ENCODE results near the gene POC1A. TPM values are rescaled to one million over a fixed set of nuclear protein-coding genes. Genes with fewer than 3 reads are reported as not detected.
"Not testable (repeated sequence)": the region's sequence is repeated elsewhere in the genome, so short reads cannot be mapped to it uniquely, and the experiment has no call there.

The POC1A gene
- total and polyA plus RNA-seq, 10 of the 15 experiments (the other 5 are each of a cell fraction or from before 2014, with no cell fraction given): 8.5 to 49.8 (median 23.5) TPM

DNA sequence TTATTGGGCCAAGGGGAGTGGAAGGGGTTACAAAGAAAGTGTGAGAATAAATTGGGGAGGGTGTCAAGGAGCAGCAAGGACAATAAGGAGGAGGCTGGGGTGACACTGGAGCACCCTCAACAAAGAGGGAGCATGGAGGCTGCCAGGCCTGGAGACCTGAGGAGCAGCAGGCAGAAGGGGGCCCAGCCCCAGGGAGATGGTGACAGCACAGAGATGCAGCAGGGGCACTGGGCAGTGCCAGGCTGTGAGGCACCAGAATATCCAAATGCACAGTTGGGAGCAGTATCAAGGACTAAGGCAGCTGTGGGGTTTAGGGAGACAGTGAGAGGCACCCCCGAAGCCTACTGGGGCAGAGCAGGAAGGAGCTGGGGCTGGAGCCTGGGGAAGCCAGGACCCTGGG, 24.3 kb upstream of the POC1A start:
- ChIA-PET POLR2A (no interaction called here), SMC1A (ENCODE audit: uncharacterized antibody, unreplicated experiment) (no interaction called here), CTCF (interaction anchor here (0.8 to 0.9 kb wide), 2 partner anchors 18 to 53 kb away, joined by 3 to 4 read pairs; no protein-coding TSS in a partner anchor), RAD21 (ENCODE audit: unreplicated experiment) (no interaction called here)
- no peak overlapping the region for H3K9ac ChIP-seq (ENCODE audit: control insufficient read depth, insufficient read depth, low read length)
- no peak overlapping the region for H3K27ac ChIP-seq (ENCODE audit: control insufficient read depth, insufficient read depth)
- WGBS (ENCODE audit: insufficient coverage, insufficient replicate concordance, low lambda C conversion rate, missing lambda C conversion rate): 83% methylated on average over 1 of the region's 1 CpG
- BruUV-seq (replicated peaks): no TSS peak
- H3K27me3 ChIP-seq (replicated peaks in 1 of 2; ENCODE audit: control insufficient read depth in 2 of 2, insufficient read depth in 2 of 2, low read length in 1 of 2): no peaks in the 10 kb centered on the region
- H3K36me3 ChIP-seq (ENCODE audit: control insufficient read depth in 2 of 2, insufficient read depth in 2 of 2, low read length in 1 of 2): no peaks in the 10 kb centered on the region
- no peak for ATAC-seq
- no peaks in the 10 kb centered on the region for H3K79me2 ChIP-seq (ENCODE audit: control insufficient read depth, insufficient read depth, low read length)
- in situ Hi-C loops (cut with MboI): no loop called here
- no peaks in the 10 kb centered on the region for H4K20me1 ChIP-seq (ENCODE audit: control insufficient read depth, insufficient read depth)
- no peak overlapping the region for H3K4me3 ChIP-seq
- no peak overlapping the region for H2AFZ ChIP-seq (ENCODE audit: control insufficient read depth, low read depth, low read length)
- TF ChIP-seq, protein P1, sequence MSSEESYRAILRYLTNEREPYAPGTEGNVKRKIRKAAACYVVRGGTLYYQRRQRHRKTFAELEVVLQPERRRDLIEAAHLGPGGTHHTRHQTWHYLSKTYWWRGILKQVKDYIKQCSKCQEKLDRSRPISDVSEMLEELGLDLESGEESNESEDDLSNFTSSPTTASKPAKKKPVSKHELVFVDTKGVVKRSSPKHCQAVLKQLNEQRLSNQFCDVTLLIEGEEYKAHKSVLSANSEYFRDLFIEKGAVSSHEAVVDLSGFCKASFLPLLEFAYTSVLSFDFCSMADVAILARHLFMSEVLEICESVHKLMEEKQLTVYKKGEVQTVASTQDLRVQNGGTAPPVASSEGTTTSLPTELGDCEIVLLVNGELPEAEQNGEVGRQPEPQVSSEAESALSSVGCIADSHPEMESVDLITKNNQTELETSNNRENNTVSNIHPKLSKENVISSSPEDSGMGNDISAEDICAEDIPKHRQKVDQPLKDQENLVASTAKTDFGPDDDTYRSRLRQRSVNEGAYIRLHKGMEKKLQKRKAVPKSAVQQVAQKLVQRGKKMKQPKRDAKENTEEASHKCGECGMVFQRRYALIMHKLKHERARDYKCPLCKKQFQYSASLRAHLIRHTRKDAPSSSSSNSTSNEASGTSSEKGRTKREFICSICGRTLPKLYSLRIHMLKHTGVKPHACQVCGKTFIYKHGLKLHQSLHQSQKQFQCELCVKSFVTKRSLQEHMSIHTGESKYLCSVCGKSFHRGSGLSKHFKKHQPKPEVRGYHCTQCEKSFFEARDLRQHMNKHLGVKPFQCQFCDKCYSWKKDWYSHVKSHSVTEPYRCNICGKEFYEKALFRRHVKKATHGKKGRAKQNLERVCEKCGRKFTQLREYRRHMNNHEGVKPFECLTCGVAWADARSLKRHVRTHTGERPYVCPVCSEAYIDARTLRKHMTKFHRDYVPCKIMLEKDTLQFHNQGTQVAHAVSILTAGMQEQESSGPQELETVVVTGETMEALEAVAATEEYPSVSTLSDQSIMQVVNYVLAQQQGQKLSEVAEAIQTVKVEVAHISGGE (CRISPR knock-in tag; IDR thresholded peaks at IDR 0.05): no peak
- TF ChIP-seq, protein P2, sequence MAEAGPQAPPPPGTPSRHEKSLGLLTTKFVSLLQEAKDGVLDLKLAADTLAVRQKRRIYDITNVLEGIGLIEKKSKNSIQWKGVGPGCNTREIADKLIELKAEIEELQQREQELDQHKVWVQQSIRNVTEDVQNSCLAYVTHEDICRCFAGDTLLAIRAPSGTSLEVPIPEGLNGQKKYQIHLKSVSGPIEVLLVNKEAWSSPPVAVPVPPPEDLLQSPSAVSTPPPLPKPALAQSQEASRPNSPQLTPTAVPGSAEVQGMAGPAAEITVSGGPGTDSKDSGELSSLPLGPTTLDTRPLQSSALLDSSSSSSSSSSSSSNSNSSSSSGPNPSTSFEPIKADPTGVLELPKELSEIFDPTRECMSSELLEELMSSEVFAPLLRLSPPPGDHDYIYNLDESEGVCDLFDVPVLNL (IDR thresholded peaks at IDR 0.05; ENCODE audit: low read depth, low read length): no peak
- TF ChIP-seq BHLHE40 (IDR thresholded peaks at IDR 0.05; ENCODE audit: borderline replicate concordance in 1 of 2, low read depth in 2 of 2, low read length in 1 of 2) (no peak), RAD51 (IDR thresholded peaks at IDR 0.05) (no peak)
- TF ChIP-seq, protein P3, sequence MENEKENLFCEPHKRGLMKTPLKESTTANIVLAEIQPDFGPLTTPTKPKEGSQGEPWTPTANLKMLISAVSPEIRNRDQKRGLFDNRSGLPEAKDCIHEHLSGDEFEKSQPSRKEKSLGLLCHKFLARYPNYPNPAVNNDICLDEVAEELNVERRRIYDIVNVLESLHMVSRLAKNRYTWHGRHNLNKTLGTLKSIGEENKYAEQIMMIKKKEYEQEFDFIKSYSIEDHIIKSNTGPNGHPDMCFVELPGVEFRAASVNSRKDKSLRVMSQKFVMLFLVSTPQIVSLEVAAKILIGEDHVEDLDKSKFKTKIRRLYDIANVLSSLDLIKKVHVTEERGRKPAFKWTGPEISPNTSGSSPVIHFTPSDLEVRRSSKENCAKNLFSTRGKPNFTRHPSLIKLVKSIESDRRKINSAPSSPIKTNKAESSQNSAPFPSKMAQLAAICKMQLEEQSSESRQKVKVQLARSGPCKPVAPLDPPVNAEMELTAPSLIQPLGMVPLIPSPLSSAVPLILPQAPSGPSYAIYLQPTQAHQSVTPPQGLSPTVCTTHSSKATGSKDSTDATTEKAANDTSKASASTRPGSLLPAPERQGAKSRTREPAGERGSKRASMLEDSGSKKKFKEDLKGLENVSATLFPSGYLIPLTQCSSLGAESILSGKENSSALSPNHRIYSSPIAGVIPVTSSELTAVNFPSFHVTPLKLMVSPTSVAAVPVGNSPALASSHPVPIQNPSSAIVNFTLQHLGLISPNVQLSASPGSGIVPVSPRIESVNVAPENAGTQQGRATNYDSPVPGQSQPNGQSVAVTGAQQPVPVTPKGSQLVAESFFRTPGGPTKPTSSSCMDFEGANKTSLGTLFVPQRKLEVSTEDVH (IDR thresholded peaks at IDR 0.05; ENCODE audit: low read depth, partially characterized antibody): no peak
- H3K4me2 ChIP-seq (ENCODE audit: control insufficient read depth, insufficient read depth): no peak overlapping the region
- no peaks in the 10 kb centered on the region for H3K9me3 ChIP-seq (replicated peaks; ENCODE audit: control insufficient read depth, insufficient read depth, low read length)
- DNase-seq (ENCODE audit: low read depth, low spot score): no peak
- FAIRE-seq: no peak
- intact Hi-C loops (cut with micrococcal nuclease; ENCODE audit: unreplicated experiment): no loop called here
- no peaks in the 10 kb centered on the region for H3K4me1 ChIP-seq (ENCODE audit: control insufficient read depth, insufficient read depth, low read length)

DNA sequence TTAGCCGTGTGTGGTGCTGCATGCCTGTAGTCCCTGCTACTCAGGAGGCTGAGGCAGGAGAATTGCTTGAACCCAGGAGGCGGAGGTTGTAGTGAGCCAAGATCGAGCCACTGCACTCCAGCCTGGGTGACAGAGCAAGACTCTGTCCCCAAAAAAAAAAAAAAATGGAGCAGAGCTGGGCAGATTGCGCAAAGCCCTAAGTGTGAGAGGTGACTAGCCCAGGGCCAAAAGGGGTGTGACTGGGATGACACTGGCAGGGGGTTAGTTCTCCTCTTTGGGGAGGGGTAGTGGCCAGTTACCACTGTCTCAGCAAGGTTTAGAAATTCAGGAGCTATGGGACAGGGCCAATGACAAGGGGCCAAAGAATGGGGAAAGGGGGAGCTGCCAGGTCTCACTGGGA, 23.9 kb upstream of the POC1A start:
- H3K27me3 ChIP-seq (replicated peaks in 1 of 2; ENCODE audit: control insufficient read depth in 2 of 2, insufficient read depth in 2 of 2, low read length in 1 of 2); ATAC-seq; H3K9me3 ChIP-seq (replicated peaks; ENCODE audit: control insufficient read depth, insufficient read depth, low read length); POLR2A ChIA-PET; BruUV-seq (replicated peaks); H3K79me2 ChIP-seq (ENCODE audit: control insufficient read depth, insufficient read depth, low read length); H3K4me1 ChIP-seq (ENCODE audit: control insufficient read depth, insufficient read depth, low read length); SMC1A ChIA-PET (ENCODE audit: uncharacterized antibody, unreplicated experiment); H3K36me3 ChIP-seq (ENCODE audit: control insufficient read depth in 2 of 2, insufficient read depth in 2 of 2, low read length in 1 of 2); H3K4me2 ChIP-seq (ENCODE audit: control insufficient read depth, insufficient read depth); H2AFZ ChIP-seq (ENCODE audit: control insufficient read depth, low read depth, low read length); CTCF ChIA-PET; H3K4me3 ChIP-seq; H4K20me1 ChIP-seq (ENCODE audit: control insufficient read depth, insufficient read depth); in situ Hi-C loops (cut with MboI); H3K9ac ChIP-seq (ENCODE audit: control insufficient read depth, insufficient read depth, low read length); DNase-seq (ENCODE audit: low read depth, low spot score); intact Hi-C loops (cut with micrococcal nuclease; ENCODE audit: unreplicated experiment); H3K27ac ChIP-seq (ENCODE audit: control insufficient read depth, insufficient read depth); RAD21 ChIA-PET (ENCODE audit: unreplicated experiment); FAIRE-seq: not testable (repeated sequence)
- 69% methylated on average over 4 of the region's 4 CpGs for WGBS (ENCODE audit: insufficient coverage, insufficient replicate concordance, low lambda C conversion rate, missing lambda C conversion rate)

Data from GM12878 (cell line).